ENCODE measurements around the gene FXYD7. TPM values are rescaled to one million over a fixed set of nuclear protein-coding genes. Genes with fewer than 3 reads are reported as not detected.

Gene FXYD7

GRCh38 chr19:35199481-35199880, 56.4 kb downstream of the FXYD7 start:
- Histone ChIP-seq H3K9me3 (replicated peaks; ENCODE audit: low read length) (no peaks in the 10 kb centered on the region), H3K4me2 (ENCODE audit: low read length) (no peak overlapping the region), H3K27me3 (ENCODE audit: control insufficient read depth, insufficient read depth, low read length) (peaks cover 27% of the 10 kb centered on the region), H3K4me1 (ENCODE audit: control insufficient read depth, insufficient read depth, low read length) (no peaks in the 10 kb centered on the region), H3K36me3 (ENCODE audit: insufficient read depth, low read length) (no peaks in the 10 kb centered on the region), H3K4me3 (ENCODE audit: low read length) (no peak overlapping the region), H3K9ac (ENCODE audit: low read depth, low read length) (no peak overlapping the region)

- Histone ChIP-seq H3K27me3 (ENCODE audit: control insufficient read depth, insufficient read depth, low read length) (peaks cover 28% of the 10 kb centered on the region), H3K4me1 (ENCODE audit: control insufficient read depth, insufficient read depth, low read length) (no peaks in the 10 kb centered on the region), H3K4me3 (ENCODE audit: low read length) (no peak overlapping the region), H3K9ac (ENCODE audit: low read depth, low read length) (no peak overlapping the region), H3K9me3 (replicated peaks; ENCODE audit: low read length) (no peaks in the 10 kb centered on the region), H3K36me3 (ENCODE audit: insufficient read depth, low read length) (no peaks in the 10 kb centered on the region), H3K4me2 (ENCODE audit: low read length) (no peak overlapping the region)
These were observed 60.0 kb downstream of the FXYD7 start for GRCh38 chr19:35202722-35203688.

Small RNA genes within 50 kb of the gene (small RNA-seq; reads per million reads assigned to genes)
- gene AC020907.2: not detected

Data from skeletal muscle satellite cell (primary cell).